KMS-11 (cell line): ENCODE measurements around the gene TRAPPC8.
"Not testable (repeated sequence)": the region's sequence is repeated elsewhere in the genome, so short reads cannot be mapped to it uniquely, and the experiment has no call there.

Experiments
- H2AFZ ChIP-seq: fragments of 200-600 bp; sonication (generic); 2 replicates; pipeline ENCODE4 v1.6.1; 2016; ENCODE audit warnings: antibody characterized with exemption, mixed run types, low read depth
- H3K27ac ChIP-seq: fragments of 200-600 bp; sonication (generic); 2 replicates; pipeline ENCODE4 v1.6.1; 2016; ENCODE audit warnings: mild to moderate bottlenecking, mixed run types
- H3K27me3 ChIP-seq: fragments of 200-600 bp; sonication (generic); 2 replicates; pipeline ENCODE4 v1.6.1; 2017; ENCODE audit warnings: mild to moderate bottlenecking, low read depth, mixed run types, moderate library complexity; ENCODE audit not compliant: insufficient read depth
- H3K36me3 ChIP-seq: fragments of 200-600 bp; sonication (generic); 2 replicates; pipeline ENCODE4 v1.6.1; 2017; ENCODE audit warnings: mild to moderate bottlenecking, mixed run types; ENCODE audit not compliant: insufficient read depth
- H3K4me1 ChIP-seq: fragments of 200-600 bp; sonication (generic); 2 replicates; pipeline ENCODE4 v1.6.1; 2016; ENCODE audit warnings: mild to moderate bottlenecking, low read depth, mixed run types; ENCODE audit not compliant: poor library complexity, severe bottlenecking
- H3K4me2 ChIP-seq: fragments of 200-600 bp; sonication (generic); 2 replicates; pipeline ENCODE4 v1.7.0; 2016; ENCODE audit warnings: mild to moderate bottlenecking, mixed run types
- H3K4me3 ChIP-seq: fragments of 200-600 bp; sonication (generic); IDR thresholded peaks from 2 replicates; pipeline ENCODE4 v1.6.1; 2017; ENCODE audit warnings: low read depth, low read length, mixed read lengths; ENCODE audit not compliant: insufficient read depth
- H3K79me2 ChIP-seq: fragments of 200-600 bp; sonication (generic); 2 replicates; pipeline ENCODE4 v1.6.1; 2016; ENCODE audit warnings: low read depth, mixed run types; ENCODE audit not compliant: insufficient read depth
- H3K9ac ChIP-seq: fragments of 200-600 bp; sonication (generic); 2 replicates; pipeline ENCODE4 v1.6.1; 2016; ENCODE audit warnings: mild to moderate bottlenecking, mixed run types
- H4K20me1 ChIP-seq: fragments of 200-600 bp; sonication (generic); 2 replicates; pipeline ENCODE4 v1.6.1; 2016; ENCODE audit warnings: mild to moderate bottlenecking, mixed run types; ENCODE audit not compliant: insufficient read depth
- TF ChIP-seq, protein P1 (sequence below): fragments of 200-600 bp; sonication (generic); conservative IDR thresholded peaks from 2 replicates; pipeline ENCODE4 v1.6.1; 2017; ENCODE audit warnings: low read depth, mild to moderate bottlenecking, antibody characterized with exemption, low read length, moderate library complexity, mixed read lengths

The TRAPPC8 gene

DNA sequence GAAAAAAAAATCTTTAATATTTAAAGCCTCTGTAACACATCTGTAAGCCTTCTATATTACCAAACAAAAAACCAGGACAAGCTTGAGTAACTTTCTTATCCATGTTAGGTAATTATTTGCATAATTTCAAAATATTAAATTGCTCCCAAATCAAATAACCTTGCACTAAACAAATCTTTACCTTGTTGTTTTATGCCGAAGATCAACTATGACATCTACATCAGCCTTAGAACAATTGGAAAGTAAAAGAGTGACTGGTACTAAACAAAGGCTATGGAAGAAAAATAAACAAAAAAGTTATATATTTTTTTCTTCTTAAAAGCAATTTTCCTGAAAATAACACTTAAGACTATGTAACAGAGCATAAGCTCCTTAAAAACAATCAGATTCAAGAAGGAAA is 111.0 kb downstream of the TRAPPC8 start:
- no peak overlapping the region for H3K4me2 ChIP-seq
- no peaks in the 10 kb centered on the region for H3K4me1 ChIP-seq
- H3K27ac ChIP-seq: no peak overlapping the region
- no peaks in the 10 kb centered on the region for H3K79me2 ChIP-seq
- no peak overlapping the region for H2AFZ ChIP-seq
- TF ChIP-seq, protein P1, sequence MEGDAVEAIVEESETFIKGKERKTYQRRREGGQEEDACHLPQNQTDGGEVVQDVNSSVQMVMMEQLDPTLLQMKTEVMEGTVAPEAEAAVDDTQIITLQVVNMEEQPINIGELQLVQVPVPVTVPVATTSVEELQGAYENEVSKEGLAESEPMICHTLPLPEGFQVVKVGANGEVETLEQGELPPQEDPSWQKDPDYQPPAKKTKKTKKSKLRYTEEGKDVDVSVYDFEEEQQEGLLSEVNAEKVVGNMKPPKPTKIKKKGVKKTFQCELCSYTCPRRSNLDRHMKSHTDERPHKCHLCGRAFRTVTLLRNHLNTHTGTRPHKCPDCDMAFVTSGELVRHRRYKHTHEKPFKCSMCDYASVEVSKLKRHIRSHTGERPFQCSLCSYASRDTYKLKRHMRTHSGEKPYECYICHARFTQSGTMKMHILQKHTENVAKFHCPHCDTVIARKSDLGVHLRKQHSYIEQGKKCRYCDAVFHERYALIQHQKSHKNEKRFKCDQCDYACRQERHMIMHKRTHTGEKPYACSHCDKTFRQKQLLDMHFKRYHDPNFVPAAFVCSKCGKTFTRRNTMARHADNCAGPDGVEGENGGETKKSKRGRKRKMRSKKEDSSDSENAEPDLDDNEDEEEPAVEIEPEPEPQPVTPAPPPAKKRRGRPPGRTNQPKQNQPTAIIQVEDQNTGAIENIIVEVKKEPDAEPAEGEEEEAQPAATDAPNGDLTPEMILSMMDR: no peak
- H3K4me3 ChIP-seq: no peak overlapping the region
- H3K36me3 ChIP-seq: no peaks in the 10 kb centered on the region
- H4K20me1 ChIP-seq: no peaks in the 10 kb centered on the region
- H3K9ac ChIP-seq: no peak overlapping the region
- no peaks in the 10 kb centered on the region for H3K27me3 ChIP-seq

DNA sequence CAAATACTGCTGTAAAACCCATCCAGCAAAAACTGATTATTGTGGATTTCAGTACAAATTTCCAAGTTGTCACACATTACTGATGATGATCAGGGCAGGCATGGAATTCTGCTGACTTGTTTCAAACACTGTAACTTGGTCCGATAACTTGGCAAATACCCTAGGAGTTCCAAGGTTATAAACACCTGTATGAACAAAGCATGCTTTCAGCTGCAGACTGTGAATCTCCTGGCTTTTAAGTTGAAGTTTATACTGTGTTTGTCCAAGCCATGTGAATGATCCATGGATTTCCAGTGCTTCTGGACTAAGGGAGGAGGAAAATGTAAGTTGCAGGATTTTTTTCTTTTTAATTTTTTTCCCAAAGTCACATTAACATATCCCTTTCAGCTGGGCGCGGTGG is 112.2 kb downstream of the TRAPPC8 start:
- Histone ChIP-seq H3K27ac (no peak overlapping the region), H3K27me3 (no peaks in the 10 kb centered on the region), H3K4me3 (no peak overlapping the region), H3K4me1 (peaks cover 8% of the 10 kb centered on the region), H3K4me2 (no peak overlapping the region), H2AFZ (no peak overlapping the region), H3K79me2 (no peaks in the 10 kb centered on the region), H3K36me3 (no peaks in the 10 kb centered on the region), H4K20me1 (no peaks in the 10 kb centered on the region), H3K9ac (no peak overlapping the region)
- TF ChIP-seq, protein P1: no peak

DNA sequence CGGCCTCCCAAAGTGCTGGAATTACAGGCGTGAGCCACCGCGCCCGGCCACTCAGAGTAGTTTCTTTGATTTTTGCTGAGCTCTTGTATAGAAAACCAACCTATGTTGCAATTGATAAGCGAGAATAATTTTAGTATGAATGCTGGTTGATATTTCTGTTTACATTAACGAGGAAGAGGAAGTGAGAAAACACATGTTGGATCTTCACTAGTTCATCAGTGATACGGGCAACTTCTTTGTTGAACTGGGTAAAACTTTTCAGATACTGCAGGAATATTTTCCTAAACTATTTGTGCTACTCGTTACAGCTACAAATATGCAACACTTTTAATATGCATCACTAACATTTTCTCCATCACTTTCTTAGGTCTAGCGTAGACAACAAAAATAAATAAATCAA is 114.3 kb downstream of the TRAPPC8 start:
- Histone ChIP-seq H3K4me1 (peaks cover 8% of the 10 kb centered on the region), H3K4me3 (no peak overlapping the region), H3K36me3 (no peaks in the 10 kb centered on the region), H3K27me3 (no peaks in the 10 kb centered on the region), H4K20me1 (no peaks in the 10 kb centered on the region), H3K79me2 (no peaks in the 10 kb centered on the region), H3K27ac (no peak overlapping the region), H3K9ac (no peak overlapping the region), H2AFZ (no peak overlapping the region), H3K4me2 (no peak overlapping the region)
- TF ChIP-seq, protein P1: no peak

DNA sequence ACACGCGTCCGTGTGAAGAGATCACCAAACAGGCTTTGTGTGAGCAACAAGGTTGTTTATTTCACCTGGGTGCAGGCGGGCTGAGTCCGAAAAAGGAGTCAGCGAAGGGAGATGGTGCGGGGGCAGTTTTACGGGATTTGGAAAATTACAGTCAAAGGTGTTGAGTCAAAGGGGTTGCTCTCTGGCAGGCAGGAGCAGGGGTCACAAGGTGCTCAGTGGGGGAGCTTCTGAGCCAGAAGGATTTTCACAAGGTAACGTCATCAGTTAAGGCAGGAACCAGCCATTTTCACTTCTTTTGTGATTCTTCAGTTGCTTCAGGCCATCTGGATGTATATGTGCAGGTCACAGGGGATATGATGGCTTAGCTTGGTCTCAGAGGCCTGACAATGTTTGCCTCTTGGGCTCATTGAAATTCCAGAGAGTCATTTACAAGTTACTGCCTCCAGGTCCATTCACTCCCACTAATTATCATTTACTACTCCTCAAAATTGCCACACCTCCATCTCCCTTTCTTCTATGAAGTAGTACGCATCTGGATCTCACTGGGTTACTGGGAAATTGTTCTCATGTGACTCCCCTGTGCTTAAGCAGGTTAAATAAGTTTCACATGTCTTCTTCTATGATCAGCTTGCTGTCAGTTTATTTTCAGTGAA is 116.1 kb downstream of the TRAPPC8 start:
- not testable (repeated sequence) for H3K27ac ChIP-seq, H3K4me3 ChIP-seq, H3K4me2 ChIP-seq, H3K36me3 ChIP-seq, H4K20me1 ChIP-seq, H3K4me1 ChIP-seq, H2AFZ ChIP-seq, H3K9ac ChIP-seq, H3K27me3 ChIP-seq, H3K79me2 ChIP-seq

DNA sequence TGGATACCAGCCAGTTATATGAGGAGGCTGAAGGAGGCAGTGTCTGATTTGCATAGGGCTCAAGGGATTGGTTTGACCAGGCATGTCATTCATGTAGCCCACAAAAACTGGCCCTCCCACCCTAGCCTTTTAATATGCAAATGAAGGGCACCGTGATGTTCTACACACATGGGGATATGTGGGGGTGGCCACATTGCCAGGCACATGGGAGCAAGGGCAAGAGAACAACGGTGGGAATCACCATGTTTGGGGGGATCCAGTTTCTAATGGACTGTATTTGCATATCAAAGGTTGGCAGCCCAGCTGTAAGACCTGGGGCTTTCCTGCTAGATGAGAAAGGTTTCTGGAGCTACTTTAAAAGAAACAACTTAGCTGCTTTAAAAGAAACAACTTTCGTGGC is 117.2 kb downstream of the TRAPPC8 start:
- Histone ChIP-seq H3K9ac (no peak overlapping the region), H3K79me2 (no peaks in the 10 kb centered on the region), H3K36me3 (no peaks in the 10 kb centered on the region), H3K4me1 (peaks cover 8% of the 10 kb centered on the region), H4K20me1 (no peaks in the 10 kb centered on the region), H2AFZ (no peak overlapping the region), H3K4me2 (no peak overlapping the region), H3K27ac (no peak overlapping the region), H3K4me3 (no peak overlapping the region), H3K27me3 (no peaks in the 10 kb centered on the region)
- TF ChIP-seq, protein P1: no peak
